Measurements from ENCODE around the gene COPG2.

DNA sequence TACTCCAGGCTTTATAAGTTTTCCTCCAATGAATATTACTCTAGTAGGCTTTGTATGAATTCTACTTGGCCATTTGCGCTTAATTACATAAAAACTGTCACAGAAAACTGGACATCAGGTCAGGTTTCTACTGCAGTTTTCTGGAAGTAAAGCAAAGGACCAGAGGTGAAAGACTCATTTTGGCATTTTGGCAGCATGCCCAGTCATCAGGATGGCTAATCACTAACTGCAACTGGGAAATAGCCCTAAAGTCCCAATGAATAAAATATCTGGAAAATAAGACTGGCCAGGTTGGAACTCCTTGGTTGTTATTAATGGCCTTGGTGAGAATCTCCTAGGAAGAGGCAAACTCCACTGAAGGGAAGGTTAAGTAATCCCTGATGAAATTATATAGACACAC lies 75.5 kb downstream of the COPG2 start:
- TF ChIP-seq EZH2 (IDR thresholded peaks at IDR 0.05; ENCODE audit: insufficient read depth, low read length), result no peak
- TF ChIP-seq, protein P1, sequence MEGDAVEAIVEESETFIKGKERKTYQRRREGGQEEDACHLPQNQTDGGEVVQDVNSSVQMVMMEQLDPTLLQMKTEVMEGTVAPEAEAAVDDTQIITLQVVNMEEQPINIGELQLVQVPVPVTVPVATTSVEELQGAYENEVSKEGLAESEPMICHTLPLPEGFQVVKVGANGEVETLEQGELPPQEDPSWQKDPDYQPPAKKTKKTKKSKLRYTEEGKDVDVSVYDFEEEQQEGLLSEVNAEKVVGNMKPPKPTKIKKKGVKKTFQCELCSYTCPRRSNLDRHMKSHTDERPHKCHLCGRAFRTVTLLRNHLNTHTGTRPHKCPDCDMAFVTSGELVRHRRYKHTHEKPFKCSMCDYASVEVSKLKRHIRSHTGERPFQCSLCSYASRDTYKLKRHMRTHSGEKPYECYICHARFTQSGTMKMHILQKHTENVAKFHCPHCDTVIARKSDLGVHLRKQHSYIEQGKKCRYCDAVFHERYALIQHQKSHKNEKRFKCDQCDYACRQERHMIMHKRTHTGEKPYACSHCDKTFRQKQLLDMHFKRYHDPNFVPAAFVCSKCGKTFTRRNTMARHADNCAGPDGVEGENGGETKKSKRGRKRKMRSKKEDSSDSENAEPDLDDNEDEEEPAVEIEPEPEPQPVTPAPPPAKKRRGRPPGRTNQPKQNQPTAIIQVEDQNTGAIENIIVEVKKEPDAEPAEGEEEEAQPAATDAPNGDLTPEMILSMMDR (IDR thresholded peaks at IDR 0.05; ENCODE audit: insufficient read depth, low read depth, low read length), result no peak
